ENCODE measurements around the gene KRTAP17-1.
"Not testable (repeated sequence)": the region's sequence is repeated elsewhere in the genome, so short reads cannot be mapped to it uniquely, and the experiment has no call there.

KRTAP17-1 gene

DNA sequence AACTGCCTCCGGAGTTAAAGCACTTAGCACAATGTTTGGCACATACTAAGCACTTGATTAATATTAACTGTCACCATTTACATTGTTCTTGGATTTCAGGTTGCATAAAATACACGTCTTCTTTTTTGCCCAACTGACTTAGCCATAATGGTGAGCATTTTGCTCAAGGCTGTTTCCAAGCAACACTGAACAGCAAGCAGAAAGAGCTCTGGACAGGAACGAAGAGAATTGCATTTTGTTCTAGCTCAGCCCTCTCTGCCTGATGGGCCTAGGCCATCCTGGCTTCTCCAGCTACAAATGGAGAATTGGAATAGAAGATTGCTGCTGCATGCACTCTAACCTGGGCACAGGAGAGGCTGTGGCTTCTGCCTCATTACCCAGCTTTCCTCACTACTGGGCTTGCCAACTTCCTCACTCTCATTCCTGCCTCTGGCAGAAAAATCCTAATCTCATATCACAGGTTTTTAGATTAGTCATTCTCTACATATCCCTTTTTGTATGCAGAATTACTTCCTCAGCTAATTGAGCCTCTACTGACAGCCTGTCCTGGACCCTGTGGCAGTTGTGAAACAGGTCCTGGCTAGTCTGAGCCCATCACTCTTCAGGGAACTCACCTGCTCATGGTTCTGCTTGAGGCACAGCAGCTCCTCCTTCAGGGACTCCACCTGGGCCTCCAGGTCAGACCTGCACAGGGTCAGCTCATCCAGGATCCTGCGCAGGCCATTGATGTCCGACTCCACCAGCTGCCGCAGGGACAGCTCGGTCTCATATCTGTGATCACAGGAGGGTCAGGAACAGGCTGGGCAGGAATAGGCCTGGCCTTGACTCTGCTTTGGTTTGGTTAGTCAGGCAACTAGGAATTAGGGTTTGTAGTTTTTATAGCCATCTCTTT lies 32.6 kb upstream of the KRTAP17-1 start:
- no peak for DNase-seq (ENCODE audit: extremely low spot score)
- CTCF ChIA-PET = interaction anchor here (0.8 to 1.7 kb wide), 3 partner anchors 8 to 23 kb away, joined by 3 to 4 read pairs (median 4); no protein-coding TSS in a partner anchor
- POLR2A ChIA-PET = no interaction called here
- TF ChIP-seq CTCF (IDR thresholded peaks at IDR 0.05; ENCODE audit: control extremely low read depth, extremely low read depth, low read depth, missing control alignments) = no peak

- POLR2A ChIA-PET; DNase-seq (ENCODE audit: extremely low spot score); CTCF ChIA-PET: not testable (repeated sequence)
Measured at GRCh38 chr17:41346421-41346820, 30.9 kb upstream of the KRTAP17-1 start.

DNA sequence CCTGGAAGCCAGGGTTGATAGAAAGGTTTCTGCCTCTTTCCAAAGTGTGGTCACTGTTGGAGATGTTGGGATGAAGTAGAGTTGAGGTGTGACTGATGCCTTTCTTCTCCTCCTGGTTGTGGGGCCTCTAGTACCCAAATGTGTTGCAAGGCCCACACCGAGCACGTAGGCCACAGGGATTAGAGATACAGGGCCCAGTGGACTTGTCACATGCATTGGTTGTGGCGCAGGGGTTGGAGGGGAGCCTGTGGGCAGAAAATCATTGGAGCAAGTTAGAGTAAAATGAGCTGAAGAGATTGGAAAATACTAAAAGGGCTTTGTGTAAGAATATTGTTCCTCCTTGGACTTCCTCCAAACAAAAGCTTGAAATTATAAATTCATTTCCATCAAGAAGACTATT lies 30.5 kb upstream of the KRTAP17-1 start:
- ChIA-PET CTCF (no interaction called here), POLR2A (no interaction called here)
- no peak for TF ChIP-seq CTCF (IDR thresholded peaks at IDR 0.05; ENCODE audit: control extremely low read depth, extremely low read depth, low read depth, missing control alignments)
- no peak for DNase-seq (ENCODE audit: extremely low spot score)

- ChIA-PET POLR2A (no interaction called here), CTCF (interaction anchor here (1.6 kb wide), 1 partner anchor 21 kb away, joined by 3 read pairs; no protein-coding TSS in a partner anchor)
- DNase-seq (ENCODE audit: extremely low spot score) = no peak
- TF ChIP-seq CTCF (IDR thresholded peaks at IDR 0.05; ENCODE audit: control extremely low read depth, extremely low read depth, low read depth, missing control alignments) = no peak
Measured at GRCh38 chr17:41343029-41343428, 27.5 kb upstream of the KRTAP17-1 start.

DNA sequence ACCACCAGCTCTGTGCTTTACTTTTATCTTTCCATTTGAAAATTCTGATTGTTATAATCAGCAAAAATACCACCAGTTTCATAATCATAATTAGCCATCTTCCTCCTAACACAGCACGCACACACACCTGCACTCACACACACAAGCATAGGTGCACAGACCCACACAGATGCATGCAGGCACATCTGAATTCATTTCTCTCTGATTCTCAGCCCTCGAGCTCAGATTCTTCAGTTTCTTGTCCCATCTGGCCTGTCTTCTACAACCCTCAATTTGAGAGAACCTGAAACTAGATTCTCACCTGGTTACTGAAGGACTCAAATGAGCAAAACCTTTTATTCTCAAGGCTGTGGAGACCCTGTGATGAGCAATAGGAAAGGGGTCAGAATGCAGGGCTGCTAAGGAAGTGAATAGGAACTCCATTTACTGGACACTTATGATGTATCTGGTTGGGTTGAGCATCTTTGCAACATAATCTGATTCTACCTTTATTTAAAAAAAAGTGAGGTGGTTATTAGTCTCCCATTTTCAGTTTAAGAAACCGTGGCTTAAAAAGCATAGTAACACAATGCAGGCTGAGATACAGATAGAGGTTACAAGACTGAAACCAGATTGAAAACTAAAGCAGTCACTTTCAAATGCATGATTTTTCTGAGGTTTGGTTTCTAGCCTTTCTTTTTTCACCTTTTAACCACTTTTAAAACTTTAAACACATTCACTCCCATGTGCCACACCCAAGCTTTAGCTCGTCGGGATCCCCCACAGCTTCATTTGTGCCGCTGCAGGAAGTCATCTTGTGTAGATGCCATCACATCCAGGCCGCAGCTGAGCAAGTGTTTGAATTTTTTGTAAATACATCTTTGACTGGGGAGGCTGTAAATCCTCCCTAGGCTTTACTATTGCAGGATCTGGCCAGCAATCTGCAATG lies 25.7 kb upstream of the KRTAP17-1 start:
- CTCF ChIA-PET = no interaction called here
- POLR2A ChIA-PET = no interaction called here
- DNase-seq (ENCODE audit: extremely low spot score) = no peak
- no peak for TF ChIP-seq CTCF (IDR thresholded peaks at IDR 0.05; ENCODE audit: control extremely low read depth, extremely low read depth, low read depth, missing control alignments)

- no peak for TF ChIP-seq CTCF (IDR thresholded peaks at IDR 0.05; ENCODE audit: control extremely low read depth, extremely low read depth, low read depth, missing control alignments)
- CTCF ChIA-PET = interaction anchor here (1.0 to 1.3 kb wide), 2 partner anchors 9 kb away, joined by 3 to 4 read pairs; no protein-coding TSS in a partner anchor
- POLR2A ChIA-PET = no interaction called here
- no peak for DNase-seq (ENCODE audit: extremely low spot score)
Measured at GRCh38 chr17:41340494-41340893, 25.0 kb upstream of the KRTAP17-1 start.

All from GM10248 (cell line).